H1 (cell line): ENCODE data around the gene GLUD1. TPM values are rescaled to one million over a fixed set of nuclear protein-coding genes. Genes with fewer than 3 reads are reported as not detected.

Experiments
- CTCF ChIA-PET: fragments of 300-600 bp; sonication (Branson Sonifier 250); formaldehyde crosslinking; loops from one replicate; lab custom pipeline; 2021; ENCODE audit not compliant: partially characterized antibody; lab: Charles Lee
- POLR2A ChIA-PET: fragments of 300-600 bp; sonication (Branson Sonifier 250); formaldehyde crosslinking; loops from one replicate; lab custom pipeline; 2021; ENCODE audit warnings: inconsistent platforms; ENCODE audit not compliant: partially characterized antibody; lab: Charles Lee
- DNase-seq, 2 experiments: peaks; one replicate each; pipeline versions ENCODE4 v3.0.0 to v3.0.0-alpha.2; 2010 to 2022; ENCODE audit warnings: low spot score in 2 of 2, low read depth in 1 of 2, mixed read lengths in 1 of 2
- FAIRE-seq: peaks from 2 replicates; lab custom pipeline; 2011; peaks lifted over from hg19 to GRCh38; lab: Jason Lieb, UNC
- H2AFZ ChIP-seq: 2 replicates; pipeline ENCODE4 v1.8.1; 2012; ENCODE audit warnings: low read length, inconsistent platforms
- H2AK5ac ChIP-seq: 2 replicates; pipeline ENCODE4 v1.6.1; 2013; ENCODE audit warnings: low read depth, low read length
- H2BK120ac ChIP-seq: replicated peaks from 2 replicates; pipeline ENCODE3; 2013; ENCODE audit warnings: low read depth, low read length, inconsistent platforms
- H2BK12ac ChIP-seq: 2 replicates; pipeline ENCODE4 v1.6.1; 2013; ENCODE audit warnings: low read depth, low read length
- H2BK15ac ChIP-seq: 2 replicates; pipeline ENCODE4 v1.6.1; 2013; ENCODE audit warnings: low read length
- H2BK20ac ChIP-seq: 2 replicates; pipeline ENCODE4 v1.6.1; 2013; ENCODE audit warnings: low read length
- H2BK5ac ChIP-seq: 2 replicates; pipeline ENCODE4 v1.6.1; 2013; ENCODE audit warnings: low read depth, low read length
- H3K14ac ChIP-seq: 2 replicates; pipeline ENCODE4 v1.6.1; 2013; ENCODE audit warnings: inconsistent platforms; ENCODE audit not compliant: insufficient read length
- H3K18ac ChIP-seq: 2 replicates; pipeline ENCODE4 v1.6.1; 2013; ENCODE audit warnings: low read length; ENCODE audit errors: extremely low read depth
- H3K23ac ChIP-seq: 2 replicates; pipeline ENCODE4 v1.6.1; 2013; ENCODE audit warnings: inconsistent platforms; ENCODE audit not compliant: insufficient read length
- H3K23me2 ChIP-seq: 2 replicates; pipeline ENCODE4 v1.6.1; 2013; ENCODE audit warnings: low read depth, low read length
- H3K27ac ChIP-seq: 2 replicates; pipeline ENCODE4 v1.6.1; 2011; ENCODE audit warnings: low read depth, low read length, inconsistent platforms
- H3K27me3 ChIP-seq, 4 experiments: replicated peaks in 1 of 4; 1 replicate in 1 of 4; 2 replicates in 3 of 4; pipeline versions ENCODE4 v1.6.1 to v1.8.1; 2011 to 2013; ENCODE audit warnings: low read length in 3 of 4, mild to moderate bottlenecking in 3 of 4, inconsistent platforms in 2 of 4, mixed read lengths in 2 of 4, moderate library complexity in 1 of 4; ENCODE audit not compliant: control insufficient read depth in 3 of 4, insufficient read depth in 3 of 4; ENCODE audit errors: extremely low read depth in 1 of 4
- H3K36me3 ChIP-seq, 4 experiments: 2 replicates each; pipeline versions ENCODE4 v1.6.1 to v1.8.1; 2011 to 2013; ENCODE audit warnings: mild to moderate bottlenecking in 4 of 4, low read length in 3 of 4, moderate library complexity in 2 of 4, control low read depth in 1 of 4, inconsistent platforms in 1 of 4; ENCODE audit not compliant: insufficient read depth in 4 of 4, control insufficient read depth in 2 of 4
- H3K4ac ChIP-seq: replicated peaks from 2 replicates; pipeline ENCODE3; 2013; ENCODE audit warnings: low read length, low read depth, mixed read lengths, inconsistent platforms; ENCODE audit not compliant: insufficient read length
- H3K4me1 ChIP-seq, 4 experiments: replicated peaks in 1 of 4; 1 replicate in 1 of 4; 2 replicates in 3 of 4; pipeline versions ENCODE4 v1.6.1 to v1.8.1; 2011 to 2013; ENCODE audit warnings: low read length in 3 of 4, inconsistent platforms in 2 of 4, mixed read lengths in 1 of 4; ENCODE audit not compliant: insufficient read depth in 4 of 4, control insufficient read depth in 3 of 4
- H3K4me2 ChIP-seq, 2 experiments: 2 replicates each; pipeline versions ENCODE4 v1.6.1 to v1.8.1; 2011 to 2013; ENCODE audit warnings: low read depth in 2 of 2, low read length in 2 of 2, control low read depth in 1 of 2, inconsistent platforms in 1 of 2, mild to moderate bottlenecking in 1 of 2; ENCODE audit not compliant: insufficient read depth in 1 of 2
- H3K4me3 ChIP-seq, 4 experiments: fragments of 200-600, 300-600 bp in 1 of 4; sonication (generic), shearing (Covaris generic), sonication (Bioruptor Twin) in 1 of 4; 2 replicates each; pipeline versions ENCODE4 v1.5.1 to v1.8.1; 2011 to 2016; ENCODE audit warnings: low read length in 4 of 4, low read depth in 3 of 4, control low read depth in 2 of 4, inconsistent platforms in 2 of 4, mild to moderate bottlenecking in 2 of 4, mixed read lengths in 1 of 4, moderate library complexity in 1 of 4; ENCODE audit not compliant: insufficient read depth in 2 of 4; ENCODE audit errors: extremely low read depth in 1 of 4
- H3K56ac ChIP-seq: replicated peaks from 2 replicates; pipeline ENCODE3; 2013; ENCODE audit warnings: low read depth, mild to moderate bottlenecking, mixed read lengths, low read length, inconsistent platforms; ENCODE audit not compliant: insufficient read length
- H3K79me1 ChIP-seq: 2 replicates; pipeline ENCODE4 v1.6.1; 2013; ENCODE audit warnings: low read depth, low read length, control low read depth
- H3K79me2 ChIP-seq, 2 experiments: 2 replicates each; pipeline versions ENCODE4 v1.6.1 to v1.8.1; 2012 to 2013; ENCODE audit warnings: low read length in 2 of 2, mild to moderate bottlenecking in 2 of 2, inconsistent platforms in 1 of 2; ENCODE audit not compliant: insufficient read depth in 2 of 2, control insufficient read depth in 1 of 2
- H3K9ac ChIP-seq, 4 experiments: replicated peaks in 1 of 4; 1 replicate in 1 of 4; 2 replicates in 3 of 4; pipeline versions ENCODE4 v1.6.1 to v1.8.1; 2011 to 2013; ENCODE audit warnings: low read depth in 3 of 4, low read length in 3 of 4, control low read depth in 2 of 4, mild to moderate bottlenecking in 2 of 4, moderate library complexity in 2 of 4, inconsistent platforms in 1 of 4; ENCODE audit errors: extremely low read depth in 1 of 4
- H3K9me3 ChIP-seq, 2 experiments: 2 replicates each; pipeline versions ENCODE4 v1.6.1 to v1.8.1; 2012 to 2013; ENCODE audit warnings: mild to moderate bottlenecking in 2 of 2, moderate library complexity in 2 of 2, control low read depth in 1 of 2, inconsistent platforms in 1 of 2, low read depth in 1 of 2, low read length in 1 of 2, mixed read lengths in 1 of 2; ENCODE audit not compliant: insufficient read depth in 2 of 2
- H4K20me1 ChIP-seq, 2 experiments: replicated peaks in 1 of 2; 2 replicates each; pipeline versions ENCODE3 to v1.8.1; 2011 to 2013; ENCODE audit warnings: inconsistent platforms in 2 of 2, low read length in 2 of 2, mild to moderate bottlenecking in 1 of 2; ENCODE audit not compliant: insufficient read depth in 2 of 2, control insufficient read depth in 1 of 2
- H4K5ac ChIP-seq: 2 replicates; pipeline ENCODE4 v1.6.1; 2013; ENCODE audit warnings: low read length, low read depth, mixed read lengths, inconsistent platforms; ENCODE audit not compliant: insufficient read length
- H4K8ac ChIP-seq: 2 replicates; pipeline ENCODE4 v1.8.0; 2013; ENCODE audit warnings: mild to moderate bottlenecking, moderate library complexity, low read length, inconsistent platforms; ENCODE audit not compliant: insufficient read depth; ENCODE audit errors: extremely low read depth
- H4K91ac ChIP-seq: replicated peaks from 2 replicates; pipeline ENCODE3; 2013; ENCODE audit warnings: low read length, mixed read lengths, inconsistent platforms; ENCODE audit not compliant: insufficient read length
- ASH2L ChIP-seq: fragments of 200-600, 300-600 bp; sonication (generic); IDR thresholded peaks from one replicate; pipeline ENCODE4 v1.7.1; 2017; ENCODE audit warnings: low read length
- EZH2 ChIP-seq: fragments of 200-600 bp; sonication (generic); IDR thresholded peaks from 2 replicates; pipeline ENCODE4 v1.7.1; 2012; ENCODE audit warnings: low read depth, mild to moderate bottlenecking, moderate library complexity, low read length, inconsistent platforms; ENCODE audit not compliant: severe bottlenecking
- FOSL1 ChIP-seq: IDR thresholded peaks from 2 replicates; pipeline ENCODE4 v1.6.1; 2011; ENCODE audit warnings: mild to moderate bottlenecking, low read depth, low read length, moderate library complexity; ENCODE audit not compliant: insufficient read depth
- GTF2F1 ChIP-seq: IDR thresholded peaks from 2 replicates; pipeline ENCODE4 v1.6.1; 2012; ENCODE audit warnings: low read depth, low read length, improper control_type of control experiment, borderline replicate concordance
- RXRA ChIP-seq: IDR thresholded peaks from 2 replicates; pipeline ENCODE4 v1.6.1; 2011; ENCODE audit warnings: low read depth, mild to moderate bottlenecking, low read length, moderate library complexity; ENCODE audit not compliant: insufficient read depth
- SIN3A ChIP-seq, 2 experiments: IDR thresholded peaks in 1 of 2; conservative IDR thresholded peaks in 1 of 2; 2 replicates each; pipeline ENCODE4 v1.6.1; 2011 to 2012; ENCODE audit warnings: low read length in 2 of 2, improper control_type of control experiment in 1 of 2, low read depth in 1 of 2, mild to moderate bottlenecking in 1 of 2
- SP1 ChIP-seq: IDR thresholded peaks from 2 replicates; pipeline ENCODE4 v1.6.1; 2011; ENCODE audit warnings: low read depth, low read length
- TAF1 ChIP-seq: IDR thresholded peaks from 2 replicates; pipeline ENCODE4 v1.6.1; 2011; ENCODE audit warnings: mild to moderate bottlenecking, low read depth, low read length
- TAF7 ChIP-seq: optimal IDR thresholded peaks from 2 replicates; pipeline ENCODE3; 2011; ENCODE audit warnings: low read depth, mild to moderate bottlenecking, inconsistent platforms, low read length, moderate library complexity, borderline replicate concordance
- WGBS, 2 experiments: shearing (Covaris generic) in 1 of 2; methylation state at CpG; one replicate each; pipeline versions ENCODE4 v1.1.6 to v1.1.7; 2013 to 2015; ENCODE audit warnings: low lambda C conversion rate in 2 of 2, mixed read lengths in 2 of 2, inconsistent platforms in 1 of 2, low coverage in 1 of 2, missing lambda C conversion rate in 1 of 2; ENCODE audit not compliant: insufficient replicate concordance in 2 of 2, insufficient coverage in 1 of 2, insufficient read length in 1 of 2; ENCODE audit errors: extremely low coverage in 1 of 2, missing lambda C conversion rate in 1 of 2; 5-methylcytosine and 5-hydroxymethylcytosine counted together
- polyA plus RNA-seq, 7 experiments: library from polyadenylated mRNA; depleted of rRNA in 3 of 7; stranded (reverse) in 5 of 7; unstranded in 2 of 7; fragments of >200 nt in 5 of 7; fragments of 200-250 nt in 2 of 7; gene quantifications; 1 replicate in 5 of 7; 2 replicates in 1 of 7; 4 replicates in 1 of 7; pipeline versions ENCODE4 v1.2.1 to v1.2.3, GENCODE V29; 2011 to 2013; ENCODE audit warnings: missing spikeins in 2 of 7, mixed read lengths in 2 of 7
- total RNA-seq: library from RNA; stranded (reverse); fragmentation: NEBNext Ultra II Directional; extraction: Animal tissue kit (Norgen Biotek cat#: 25700); gene quantifications from 2 replicates; pipeline ENCODE4 v1.2.1, GENCODE V29; 2021
- TF ChIP-seq, protein P1 (sequence below), 3 experiments: IDR thresholded peaks; 1 replicate in 2 of 3; 2 replicates in 1 of 3; pipeline versions ENCODE4 v1.5.1 to v1.6.1; 2011; ENCODE audit warnings: low read length in 3 of 3, mild to moderate bottlenecking in 3 of 3, inconsistent platforms in 2 of 3, low read depth in 1 of 3, moderate library complexity in 1 of 3; ENCODE audit not compliant: insufficient read depth in 1 of 3; ENCODE audit errors: control extremely low read depth in 1 of 3

The GLUD1 gene
- total and polyA plus RNA-seq, 2 of the 8 experiments (the other 6 are each of a cell fraction or from before 2014, with no cell fraction given), result 41.0 to 96.2 TPM

DNA sequence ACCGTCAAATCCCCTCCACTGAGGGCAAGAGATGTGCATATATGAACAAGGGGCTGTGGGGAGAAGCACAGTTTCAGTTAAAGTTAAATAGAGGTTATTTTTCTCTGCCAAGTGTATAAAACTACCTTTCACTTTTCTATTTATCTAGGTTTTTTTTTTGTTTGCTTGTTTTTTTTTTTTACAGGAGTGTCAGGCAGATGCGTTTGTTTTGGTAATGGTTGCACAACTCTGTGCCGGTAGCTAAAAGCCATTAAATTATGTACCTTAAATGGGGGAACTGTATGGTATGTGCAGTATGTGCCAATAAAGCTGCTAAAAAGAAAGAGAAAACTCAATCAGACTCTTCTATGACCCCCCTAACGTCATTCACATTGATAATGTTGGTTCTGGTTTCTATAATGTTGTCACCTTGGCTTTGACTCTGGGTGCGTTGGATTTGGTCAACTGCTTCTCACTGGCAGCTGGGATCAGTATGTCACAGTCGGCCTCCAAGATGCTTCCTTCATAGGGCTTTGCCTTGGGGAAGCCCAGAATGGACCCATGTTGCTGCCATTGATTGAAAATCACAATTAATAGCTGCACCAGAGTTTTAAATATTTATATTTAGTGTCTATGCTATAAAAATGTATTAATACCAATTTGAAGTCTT lies 34.2 kb downstream of the GLUD1 start:
- POLR2A ChIA-PET, result interaction anchor here (1.1 kb wide), 1 partner anchor 33 kb away, joined by 3 read pairs; no protein-coding TSS in a partner anchor
- Histone ChIP-seq H4K8ac (no peak overlapping the region), H2BK15ac (no peak overlapping the region), H3K27me3 (no peaks in the 10 kb centered on the region), H2AK5ac (no peak overlapping the region), H3K23me2 (no peaks in the 10 kb centered on the region), H4K20me1 (no peaks in the 10 kb centered on the region), H3K23ac (no peak overlapping the region), H3K79me1 (no peaks in the 10 kb centered on the region), H3K18ac (no peak overlapping the region), H3K56ac (no peak overlapping the region), H3K4me3 (no peak overlapping the region), H3K4me1 (no peaks in the 10 kb centered on the region), H3K9me3 (no peaks in the 10 kb centered on the region), H3K79me2 (no peaks in the 10 kb centered on the region), H3K4ac (no peak overlapping the region), H2BK5ac (no peak overlapping the region), H2BK120ac (no peak overlapping the region), H3K36me3 (peaks cover 6 to 58% (median 30%) of the 10 kb centered on the region in 4 experiments; a peak in 7 of 8 replicates), H2AFZ (no peak overlapping the region), H2BK20ac (no peak overlapping the region), H3K14ac (no peak overlapping the region), H3K9ac (no peak overlapping the region), H3K27ac (no peak overlapping the region), H4K91ac (no peak overlapping the region), H2BK12ac (no peak overlapping the region), H3K4me2 (no peak overlapping the region), H4K5ac (no peak overlapping the region)
- FAIRE-seq (no peak), DNase-seq (no peak)
- CTCF ChIA-PET, result interaction anchor here (0.6 to 1.2 kb wide), 3 partner anchors 10 to 114 kb away, joined by 3 to 4 read pairs (median 3); no protein-coding TSS in a partner anchor
- WGBS, 2 experiments, result 89% methylated on average over 6 of the region's 6 CpGs; no CpG with 5 or more reads in 1 of the 2 experiments
- TF ChIP-seq GTF2F1, result no peak
- TF ChIP-seq, protein P1, sequence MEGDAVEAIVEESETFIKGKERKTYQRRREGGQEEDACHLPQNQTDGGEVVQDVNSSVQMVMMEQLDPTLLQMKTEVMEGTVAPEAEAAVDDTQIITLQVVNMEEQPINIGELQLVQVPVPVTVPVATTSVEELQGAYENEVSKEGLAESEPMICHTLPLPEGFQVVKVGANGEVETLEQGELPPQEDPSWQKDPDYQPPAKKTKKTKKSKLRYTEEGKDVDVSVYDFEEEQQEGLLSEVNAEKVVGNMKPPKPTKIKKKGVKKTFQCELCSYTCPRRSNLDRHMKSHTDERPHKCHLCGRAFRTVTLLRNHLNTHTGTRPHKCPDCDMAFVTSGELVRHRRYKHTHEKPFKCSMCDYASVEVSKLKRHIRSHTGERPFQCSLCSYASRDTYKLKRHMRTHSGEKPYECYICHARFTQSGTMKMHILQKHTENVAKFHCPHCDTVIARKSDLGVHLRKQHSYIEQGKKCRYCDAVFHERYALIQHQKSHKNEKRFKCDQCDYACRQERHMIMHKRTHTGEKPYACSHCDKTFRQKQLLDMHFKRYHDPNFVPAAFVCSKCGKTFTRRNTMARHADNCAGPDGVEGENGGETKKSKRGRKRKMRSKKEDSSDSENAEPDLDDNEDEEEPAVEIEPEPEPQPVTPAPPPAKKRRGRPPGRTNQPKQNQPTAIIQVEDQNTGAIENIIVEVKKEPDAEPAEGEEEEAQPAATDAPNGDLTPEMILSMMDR (IDR thresholded peaks at IDR 0.05; ENCODE audit: control extremely low read depth in 1 of 3, insufficient read depth in 1 of 3, low read depth in 1 of 3, low read length in 3 of 3), result no peak
- no peak for TF ChIP-seq SP1
- TF ChIP-seq SIN3A (conservative IDR thresholded peaks at IDR 0.05 in 1 of 2, IDR thresholded peaks at IDR 0.05 in 1 of 2; ENCODE audit: low read depth in 1 of 2, low read length in 2 of 2), result no peak
- TF ChIP-seq EZH2, result no peak
- no peak for TF ChIP-seq TAF1
- no peak for TF ChIP-seq TAF7
- no peak for TF ChIP-seq RXRA
- TF ChIP-seq FOSL1, result no peak
- no peak for TF ChIP-seq ASH2L
